Activated naive CD8-positive, alpha-beta T cell treated with anti-CD3 and anti-CD28 coated beads, Interleukin-2, amount 10 ng/mL, durations not matched to agents 7 days and 5 days (primary cell): ENCODE measurements around the gene MBD3. TPM values are rescaled to one million over a fixed set of nuclear protein-coding genes. Genes with fewer than 3 reads are reported as not detected.

Experiments
- ATAC-seq: fragments of 150-1000 bp; cut with Tn5 transposase; one replicate; pipeline ENCODE4 v1.10.0; 2021; ENCODE audit warnings: low read depth, moderate library complexity
- POLR2A ChIA-PET: fragments of 350-600 bp; sonication (Branson Sonifier 250); formaldehyde crosslinking; loops from one replicate; lab custom pipeline; 2021; ENCODE audit warnings: antibody characterized with exemption; lab: Charles Lee
- DNase-seq: peaks from one replicate; pipeline ENCODE4 v3.0.0; 2021
- H3K27ac Mint-ChIP-seq: one replicate; pipeline ENCODE4 v1.8.0; 2022; ENCODE audit warnings: mild to moderate bottlenecking, mixed read lengths
- H3K27me3 Mint-ChIP-seq: one replicate; pipeline ENCODE4 v1.8.0; 2022; ENCODE audit warnings: mild to moderate bottlenecking, moderate library complexity, mixed read lengths
- H3K36me3 Mint-ChIP-seq: one replicate; pipeline ENCODE4 v1.8.0; 2021; ENCODE audit warnings: mild to moderate bottlenecking, mixed read lengths
- H3K4me1 Mint-ChIP-seq: one replicate; pipeline ENCODE4 v1.8.0; 2021; ENCODE audit warnings: mixed read lengths
- H3K4me3 Mint-ChIP-seq: one replicate; pipeline ENCODE4 v1.8.0; 2022; ENCODE audit warnings: mild to moderate bottlenecking, moderate library complexity, mixed read lengths
- H3K9me3 Mint-ChIP-seq: one replicate; pipeline ENCODE4 v1.8.0; 2021; ENCODE audit warnings: mixed read lengths
- total RNA-seq, 2 experiments: library from RNA; stranded (reverse); gene quantifications; one replicate each; pipeline ENCODE4 v1.2.3, GENCODE V29; 2021

MBD3 gene
- total RNA-seq, 2 experiments from 2014 or later: 68.9 to 72.7 TPM

DNA sequence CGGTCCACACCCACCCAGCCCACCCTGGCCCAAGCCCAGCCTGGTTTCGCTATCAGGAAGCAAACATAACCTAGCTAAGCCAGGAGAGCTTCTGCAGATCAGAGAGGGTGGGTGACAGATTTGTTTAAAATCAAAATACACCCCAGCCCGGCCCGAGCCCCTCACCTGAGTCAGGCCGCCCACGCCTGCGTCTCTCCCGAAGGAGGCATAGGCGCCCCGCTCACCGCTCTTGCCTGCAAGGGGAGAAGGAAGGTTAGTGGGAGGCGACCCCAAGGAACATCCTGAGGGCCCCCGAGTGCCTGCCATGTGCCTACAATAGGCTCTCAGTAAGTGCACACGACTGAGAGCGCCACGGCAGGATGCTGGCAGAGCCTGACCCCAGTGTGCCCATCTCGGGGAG, 34.5 kb upstream of the MBD3 start:
- no peak for ATAC-seq
- POLR2A ChIA-PET: no interaction called here

DNA sequence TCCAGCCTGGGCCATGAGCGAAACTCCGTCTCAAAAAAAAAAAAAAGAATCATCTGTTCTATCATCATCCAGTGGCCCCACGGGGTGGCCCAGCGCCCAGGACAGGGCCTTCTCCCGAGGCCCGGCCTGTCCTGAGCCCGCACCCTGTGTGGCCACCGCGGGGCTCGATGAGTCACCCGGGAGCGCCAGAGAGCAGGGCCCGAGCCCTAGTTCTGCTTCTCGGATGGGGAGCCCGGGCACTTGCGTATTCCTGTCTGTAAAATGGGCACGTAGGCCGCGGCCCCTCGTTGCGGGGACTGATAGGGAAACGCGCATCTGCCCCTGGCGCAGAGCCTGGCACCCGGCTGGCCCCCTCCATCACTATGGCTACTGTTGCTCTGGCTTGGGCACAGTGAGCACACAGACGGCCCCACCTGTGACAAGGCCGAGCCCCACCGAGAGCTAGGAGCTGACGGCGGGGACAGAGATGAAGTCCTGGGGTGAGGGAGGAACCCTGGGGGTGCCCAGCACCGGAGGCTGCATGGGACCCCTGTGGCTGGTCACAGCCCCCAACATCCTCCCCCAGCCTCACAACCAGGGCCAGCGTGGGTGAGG, 33.8 kb upstream of the MBD3 start:
- Mint-ChIP-seq H3K27ac (no peak overlapping the region), H3K4me3 (no peak overlapping the region), H3K4me1 (no peaks in the 10 kb centered on the region), H3K27me3 (no peaks in the 10 kb centered on the region), H3K36me3 (peaks cover 7% of the 10 kb centered on the region), H3K9me3 (no peaks in the 10 kb centered on the region)
- POLR2A ChIA-PET: no interaction called here
- DNase-seq (no peak), ATAC-seq (no peak)

More for the DNA sequence above, 34.5 kb upstream of the MBD3 start:
- H3K9me3 Mint-ChIP-seq: no peaks in the 10 kb centered on the region
- H3K4me3 Mint-ChIP-seq: no peak overlapping the region
- no peaks in the 10 kb centered on the region for H3K4me1 Mint-ChIP-seq
- no peaks in the 10 kb centered on the region for H3K27me3 Mint-ChIP-seq
- peaks cover 7% of the 10 kb centered on the region for H3K36me3 Mint-ChIP-seq
- no peak overlapping the region for H3K27ac Mint-ChIP-seq
- DNase-seq: no peak

DNA sequence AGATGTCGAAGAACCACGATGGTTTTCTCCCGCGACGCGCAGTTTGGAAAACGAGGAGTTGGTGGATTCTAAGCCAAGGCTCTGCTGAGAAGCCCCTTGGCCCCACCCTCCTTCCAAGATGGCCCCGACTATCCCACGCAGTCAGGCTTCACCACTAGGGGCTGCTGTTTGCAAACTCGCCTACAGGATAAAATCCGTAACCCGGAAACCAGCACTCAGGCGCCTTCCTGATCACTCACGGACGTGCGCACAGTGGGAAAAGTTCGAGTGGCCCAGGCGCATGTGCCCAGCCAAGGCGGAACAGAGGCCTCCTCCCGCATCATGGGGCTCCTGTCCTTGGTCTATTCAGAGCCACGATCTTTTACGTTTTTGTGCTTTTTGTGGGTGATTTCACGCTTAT, 31.8 kb upstream of the MBD3 start:
- Mint-ChIP-seq H3K27ac (no peak overlapping the region), H3K27me3 (no peaks in the 10 kb centered on the region), H3K9me3 (no peaks in the 10 kb centered on the region), H3K4me3 (no peak overlapping the region), H3K36me3 (peaks cover 7% of the 10 kb centered on the region), H3K4me1 (no peaks in the 10 kb centered on the region)
- ATAC-seq (peak; percentile 52), DNase-seq (no peak)
- POLR2A ChIA-PET: no interaction called here

DNA sequence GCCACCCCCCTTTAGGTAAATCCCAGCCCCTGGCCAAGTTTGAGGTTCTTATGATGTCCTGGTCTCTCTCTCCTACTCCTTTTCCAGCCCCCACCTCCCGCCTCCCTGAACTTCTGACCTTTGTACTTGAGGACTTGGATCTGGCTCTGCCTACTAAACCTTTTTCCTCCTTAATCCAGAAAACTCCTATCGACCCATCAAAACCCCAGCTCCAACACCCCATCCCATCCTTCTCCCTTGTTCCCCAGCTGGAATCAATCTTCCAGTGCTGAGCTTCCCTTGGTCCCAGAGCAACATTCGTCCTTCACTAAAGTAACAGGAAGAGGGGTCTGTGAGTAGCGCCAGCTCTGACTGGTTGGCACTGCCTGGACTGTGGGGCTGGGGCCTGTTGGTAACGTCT, 29.9 kb upstream of the MBD3 start:
- no peak for DNase-seq
- POLR2A ChIA-PET: no interaction called here
- Mint-ChIP-seq H3K4me3 (no peak overlapping the region), H3K36me3 (peaks cover 12% of the 10 kb centered on the region), H3K27ac (no peak overlapping the region), H3K9me3 (no peaks in the 10 kb centered on the region), H3K27me3 (no peaks in the 10 kb centered on the region), H3K4me1 (peaks cover 5% of the 10 kb centered on the region)
- ATAC-seq: no peak

DNA sequence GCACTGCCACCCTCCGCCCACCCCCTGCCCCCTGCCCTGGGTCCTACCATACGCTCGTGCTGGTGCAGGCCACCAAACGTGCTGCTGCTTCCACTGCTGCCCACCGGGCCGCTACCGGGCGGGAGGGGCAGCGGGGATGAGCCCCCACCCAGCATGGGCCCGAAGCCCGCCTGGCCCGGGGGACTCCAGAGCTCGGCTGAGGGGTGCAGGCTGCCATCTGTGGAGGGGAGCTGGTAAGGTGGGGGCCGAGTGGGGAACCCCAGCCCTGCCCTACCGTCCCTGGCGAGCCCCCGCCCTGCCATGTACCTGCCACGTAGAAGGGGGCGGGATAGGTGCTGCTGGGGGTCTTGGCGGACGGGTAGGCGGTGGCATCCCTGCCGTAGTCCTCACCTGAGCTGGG, 29.3 kb upstream of the MBD3 start:
- no peak overlapping the region for H3K27ac Mint-ChIP-seq
- ATAC-seq (no peak), DNase-seq (no peak)
- H3K4me1 Mint-ChIP-seq: peaks cover 5% of the 10 kb centered on the region
- H3K9me3 Mint-ChIP-seq: no peaks in the 10 kb centered on the region
- H3K4me3 Mint-ChIP-seq: no peak overlapping the region
- peaks cover 12% of the 10 kb centered on the region for H3K36me3 Mint-ChIP-seq
- POLR2A ChIA-PET: no interaction called here
- no peaks in the 10 kb centered on the region for H3K27me3 Mint-ChIP-seq

GRCh38 chr19:1621574-1621973, 28.9 kb upstream of the MBD3 start:
- Mint-ChIP-seq H3K9me3 (no peaks in the 10 kb centered on the region), H3K4me1 (peaks cover 8% of the 10 kb centered on the region), H3K27me3 (no peaks in the 10 kb centered on the region), H3K4me3 (no peak overlapping the region), H3K27ac (no peak overlapping the region), H3K36me3 (peaks cover 15% of the 10 kb centered on the region)
- POLR2A ChIA-PET: no interaction called here
- ATAC-seq (no peak), DNase-seq (no peak)

- H3K36me3 Mint-ChIP-seq: peaks cover 17% of the 10 kb centered on the region
- H3K27me3 Mint-ChIP-seq: no peaks in the 10 kb centered on the region
- no peaks in the 10 kb centered on the region for H3K9me3 Mint-ChIP-seq
- POLR2A ChIA-PET: no interaction called here
- peaks cover 10% of the 10 kb centered on the region for H3K4me1 Mint-ChIP-seq
- no peak overlapping the region for H3K4me3 Mint-ChIP-seq
- ATAC-seq (no peak), DNase-seq (no peak)
- no peak overlapping the region for H3K27ac Mint-ChIP-seq
These were observed 28.4 kb upstream of the MBD3 start for GRCh38 chr19:1621021-1621420.

DNA sequence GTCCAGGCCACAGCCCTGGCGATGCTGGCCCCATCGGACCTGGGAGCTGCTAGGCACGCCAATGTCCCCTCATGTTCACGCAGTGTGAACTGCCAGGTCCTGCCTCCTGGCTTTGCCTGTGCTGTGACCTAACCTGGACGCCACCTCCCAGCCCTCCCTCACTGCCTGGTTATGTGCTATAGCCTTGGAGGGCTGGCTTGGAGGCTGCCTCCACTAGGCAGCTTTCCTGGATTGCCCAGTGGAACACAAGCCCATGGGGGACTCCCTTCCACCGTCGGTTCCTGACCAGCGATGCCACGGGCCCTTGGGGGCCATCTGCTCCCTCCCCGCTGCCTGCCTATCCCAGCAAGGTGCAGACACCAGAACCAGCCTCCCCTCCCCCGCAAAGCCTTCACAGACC, 27.8 kb upstream of the MBD3 start:
- no peaks in the 10 kb centered on the region for H3K9me3 Mint-ChIP-seq
- DNase-seq: no peak
- H3K27me3 Mint-ChIP-seq: no peaks in the 10 kb centered on the region
- ATAC-seq: no peak
- H3K36me3 Mint-ChIP-seq: peaks cover 20% of the 10 kb centered on the region
- POLR2A ChIA-PET: no interaction called here
- peaks cover 10% of the 10 kb centered on the region for H3K4me1 Mint-ChIP-seq
- no peak overlapping the region for H3K4me3 Mint-ChIP-seq
- H3K27ac Mint-ChIP-seq: no peak overlapping the region

DNA sequence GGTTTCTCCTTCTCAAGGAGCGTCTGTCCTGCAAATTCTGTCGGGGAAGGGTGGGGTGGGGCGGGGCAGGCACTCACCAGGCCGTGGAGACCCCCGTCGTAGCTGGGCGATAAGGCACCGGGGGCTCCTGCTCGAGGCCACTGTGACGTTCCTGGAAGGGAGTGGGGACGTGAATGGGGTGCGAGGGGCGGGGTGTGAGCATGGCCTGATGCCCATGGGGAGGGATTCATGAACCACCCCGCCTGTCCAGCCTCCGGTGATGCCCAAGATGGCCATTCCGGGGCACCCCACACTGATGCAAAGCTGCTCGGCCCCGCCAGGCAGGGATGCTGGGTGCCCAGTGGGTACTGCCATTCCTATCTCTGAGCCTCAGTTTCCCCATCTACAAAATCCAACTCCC, 27.0 kb upstream of the MBD3 start:
- H3K27me3 Mint-ChIP-seq: no peaks in the 10 kb centered on the region
- no peak for ATAC-seq
- POLR2A ChIA-PET: no interaction called here
- H3K36me3 Mint-ChIP-seq: peaks cover 23% of the 10 kb centered on the region
- no peak overlapping the region for H3K27ac Mint-ChIP-seq
- DNase-seq: no peak
- peaks cover 10% of the 10 kb centered on the region for H3K4me1 Mint-ChIP-seq
- no peaks in the 10 kb centered on the region for H3K9me3 Mint-ChIP-seq
- H3K4me3 Mint-ChIP-seq: no peak overlapping the region

- H3K9me3 Mint-ChIP-seq: no peaks in the 10 kb centered on the region
- no peaks in the 10 kb centered on the region for H3K27me3 Mint-ChIP-seq
- no peak for ATAC-seq
- DNase-seq: no peak
- peaks cover 10% of the 10 kb centered on the region for H3K4me1 Mint-ChIP-seq
- peaks cover 27% of the 10 kb centered on the region for H3K36me3 Mint-ChIP-seq
- no peak overlapping the region for H3K27ac Mint-ChIP-seq
- H3K4me3 Mint-ChIP-seq: no peak overlapping the region
- POLR2A ChIA-PET: no interaction called here
These were observed 26.4 kb upstream of the MBD3 start for GRCh38 chr19:1619094-1619439.

DNA sequence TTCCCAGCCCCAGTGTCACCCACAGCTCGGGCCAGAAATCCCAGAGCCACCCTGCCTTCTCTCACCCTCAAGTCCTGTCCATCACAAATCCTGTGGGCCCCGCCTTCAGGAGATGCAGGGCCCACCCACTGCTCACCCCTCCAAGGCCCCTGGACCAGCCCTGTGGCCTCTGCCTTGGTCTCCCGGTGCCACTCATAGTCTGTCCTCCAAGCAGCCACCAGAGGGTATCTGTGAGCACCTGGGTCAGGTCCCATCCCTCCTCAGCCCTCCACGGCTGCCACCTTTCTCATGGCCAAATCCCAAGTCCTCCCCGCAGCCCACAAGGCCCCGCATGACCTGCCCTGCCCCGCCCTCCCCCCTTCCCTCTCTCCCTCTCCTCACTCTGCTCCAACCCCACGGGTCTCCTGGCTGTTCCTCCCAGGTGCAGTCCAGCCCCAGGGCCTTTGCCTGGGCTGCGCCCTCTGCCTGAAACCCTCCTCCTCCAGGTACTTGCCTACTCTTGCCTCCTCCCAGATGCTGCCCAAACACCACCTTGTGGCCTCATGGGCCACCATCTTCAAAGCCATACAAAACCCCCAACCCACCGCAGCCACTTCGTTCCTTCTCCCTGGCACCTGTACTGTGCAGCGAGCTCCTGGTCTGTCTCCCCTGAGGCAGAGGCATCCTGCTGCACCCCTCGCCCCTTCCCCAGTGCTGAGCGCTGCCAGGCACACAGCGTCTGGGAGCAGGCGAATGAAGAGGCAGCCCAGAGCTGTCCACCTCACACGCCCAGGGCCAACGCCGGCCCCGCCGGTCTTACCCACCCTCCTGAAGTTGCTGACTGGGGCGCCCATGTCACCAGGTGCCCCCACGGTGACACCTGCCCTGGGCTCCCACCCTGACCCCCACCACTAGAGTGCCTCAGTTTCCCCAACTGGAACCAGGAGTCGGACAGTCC, 25.8 kb upstream of the MBD3 start:
- peaks cover 27% of the 10 kb centered on the region for H3K36me3 Mint-ChIP-seq
- peak overlapping the region; percentile 58 for H3K27ac Mint-ChIP-seq
- no peaks in the 10 kb centered on the region for H3K27me3 Mint-ChIP-seq
- H3K4me1 Mint-ChIP-seq: peaks cover 10% of the 10 kb centered on the region
- ATAC-seq (peak; percentile 58), DNase-seq (no peak)
- POLR2A ChIA-PET: interaction anchor here (0.6 kb wide), 1 partner anchor 78 kb away, joined by 3 read pairs; no protein-coding TSS in a partner anchor
- H3K4me3 Mint-ChIP-seq: no peak overlapping the region
- no peaks in the 10 kb centered on the region for H3K9me3 Mint-ChIP-seq

- H3K27ac Mint-ChIP-seq: peak overlapping the region; percentile 22
- H3K27me3 Mint-ChIP-seq: no peaks in the 10 kb centered on the region
- peaks cover 24% of the 10 kb centered on the region for H3K36me3 Mint-ChIP-seq
- DNase-seq (no peak), ATAC-seq (peak; percentile 12)
- POLR2A ChIA-PET: no interaction called here
- no peaks in the 10 kb centered on the region for H3K9me3 Mint-ChIP-seq
- no peak overlapping the region for H3K4me3 Mint-ChIP-seq
- H3K4me1 Mint-ChIP-seq: peaks cover 10% of the 10 kb centered on the region
These were observed 24.2 kb upstream of the MBD3 start for GRCh38 chr19:1616875-1617274.

DNA sequence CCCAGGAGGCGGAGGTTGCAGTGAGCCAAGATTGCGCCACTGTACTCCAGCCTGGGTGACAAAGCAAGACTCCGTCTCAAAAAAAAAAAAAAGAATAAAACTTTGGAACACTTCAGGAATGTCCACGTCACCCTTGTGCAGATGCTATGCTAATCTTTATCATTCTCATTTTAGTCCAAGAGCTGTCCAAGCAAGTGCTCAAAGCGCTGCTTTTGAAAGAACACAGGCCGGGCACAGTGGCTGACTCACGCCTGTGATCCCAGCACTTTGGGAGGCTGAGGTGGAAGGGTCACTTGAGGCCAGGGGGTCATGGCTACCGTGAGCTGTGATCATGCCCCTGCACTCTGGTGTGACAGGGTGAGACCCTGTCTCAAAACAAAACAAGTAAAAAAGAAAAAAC, 23.7 kb upstream of the MBD3 start:
- Mint-ChIP-seq H3K27me3 (no peaks in the 10 kb centered on the region), H3K9me3 (no peaks in the 10 kb centered on the region), H3K4me1 (peaks cover 10% of the 10 kb centered on the region), H3K4me3 (no peak overlapping the region), H3K27ac (peak overlapping the region; percentile 22), H3K36me3 (peaks cover 24% of the 10 kb centered on the region)
- POLR2A ChIA-PET: no interaction called here
- no peak for ATAC-seq
- DNase-seq: no peak

GRCh38 chr19:1615156-1615765, 22.6 kb upstream of the MBD3 start:
- POLR2A ChIA-PET: no interaction called here
- Mint-ChIP-seq H3K9me3 (no peaks in the 10 kb centered on the region), H3K4me3 (no peak overlapping the region), H3K27ac (no peak overlapping the region), H3K4me1 (peaks cover 17% of the 10 kb centered on the region), H3K27me3 (no peaks in the 10 kb centered on the region), H3K36me3 (peaks cover 26% of the 10 kb centered on the region)
- no peak for DNase-seq
- no peak for ATAC-seq
